Activated CD4-positive, alpha-beta T cell treated with anti-CD3 and anti-CD28 coated beads for 4 hours (primary cell): Measurements from ENCODE around the gene OR7C2.

Experiments
- DNase-seq, 2 donors: peaks; one replicate each; pipeline ENCODE4 v3.0.0-alpha.2; 2020

Gene OR7C2

GRCh38 chr19:14979476-14980255, 38.4 kb downstream of the OR7C2 start, which contains the start of gene SLC1A6:
SLC1A6 (minus strand) TSS chr19:14979864; CDS start chr19:14972910, 6,954 bp downstream.
- no peak for DNase-seq

GRCh38 chr19:14985133-14985532, 43.8 kb downstream of the OR7C2 start:
- no peak for DNase-seq
